ENCODE measurements around the gene FEZF2.

The FEZF2 gene

DNA sequence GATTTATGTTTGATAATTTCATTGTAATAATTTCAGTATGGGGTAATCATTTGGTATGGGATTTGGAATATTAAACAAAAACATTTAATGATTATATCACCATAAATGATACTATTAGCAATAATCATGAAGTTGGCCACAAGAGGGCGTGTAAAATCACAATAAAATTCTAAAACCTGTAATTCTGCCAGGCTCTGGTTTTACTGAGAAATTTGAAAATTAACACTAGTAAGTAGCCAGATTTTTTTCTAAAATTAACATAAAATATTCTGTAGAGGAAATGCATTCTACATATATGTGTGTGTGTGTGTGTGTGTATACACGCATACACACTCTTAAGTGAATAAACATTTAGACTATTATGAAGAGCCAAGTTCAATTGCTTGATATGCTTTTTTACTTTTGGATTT is 40.5 kb downstream of the FEZF2 start:
- in situ Hi-C loops (cut with MboI; ENCODE audit: low sequenced_read_pairs) = no loop called here

DNA sequence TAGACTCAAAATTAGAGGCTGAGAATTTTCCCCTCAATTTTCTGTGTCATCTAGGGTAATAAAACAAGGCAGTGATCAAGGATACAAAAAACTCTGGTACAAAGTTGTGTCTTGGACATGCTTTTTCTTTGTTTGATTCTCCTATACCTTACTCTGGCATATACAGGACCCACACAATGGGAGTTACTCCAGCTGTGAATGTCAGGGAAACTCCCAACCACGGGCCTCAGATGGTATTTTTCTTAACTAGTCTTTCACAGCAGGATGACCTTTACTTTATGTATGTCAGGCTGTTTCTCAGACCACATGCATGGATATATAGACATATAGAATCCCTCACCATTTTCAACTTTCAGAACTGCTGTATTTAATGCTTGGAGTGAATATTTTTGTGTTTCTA is 41.3 kb downstream of the FEZF2 start:
- in situ Hi-C loops (cut with MboI; ENCODE audit: low sequenced_read_pairs) = no loop called here

DNA sequence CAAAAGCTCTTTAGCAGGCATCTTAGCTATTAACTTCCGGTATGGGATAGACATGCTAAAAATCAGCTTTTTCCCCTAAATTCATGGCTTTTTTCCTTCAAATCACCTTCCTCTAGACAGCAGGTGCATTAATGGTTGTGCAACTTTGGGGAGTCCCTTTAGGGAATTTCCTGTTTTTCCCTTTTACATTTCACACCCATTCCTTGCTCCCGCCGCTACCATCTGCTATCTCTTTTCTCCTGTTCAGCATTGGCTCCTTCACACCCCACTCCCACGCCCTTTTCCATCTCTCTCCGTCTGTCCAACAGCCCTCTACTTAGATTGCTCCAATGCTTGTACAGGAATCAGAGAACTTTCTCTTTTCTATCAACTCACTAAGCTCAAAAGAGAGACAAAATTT is 43.4 kb downstream of the FEZF2 start:
- in situ Hi-C loops (cut with MboI; ENCODE audit: low sequenced_read_pairs) = no loop called here

DNA sequence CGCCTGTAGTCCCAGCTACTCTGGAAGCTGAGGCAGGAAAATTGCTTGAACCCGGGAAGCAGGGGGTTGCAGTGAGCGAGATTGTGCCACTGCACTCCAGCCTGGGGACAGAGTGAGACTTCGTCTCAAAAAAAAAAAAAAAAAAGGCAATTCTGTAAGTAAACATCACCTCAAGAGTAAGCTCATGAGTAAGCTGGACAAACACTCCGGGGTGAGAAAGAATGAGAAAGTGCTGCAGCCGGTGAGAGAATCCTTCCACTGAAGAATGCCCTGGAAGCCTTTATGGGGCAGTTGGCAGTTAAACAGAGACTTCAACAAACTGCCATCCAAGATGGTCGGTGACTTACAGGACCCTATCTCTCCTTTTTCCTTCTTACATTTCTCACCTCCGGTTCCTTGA is 47.5 kb downstream of the FEZF2 start:
- in situ Hi-C loops (cut with MboI; ENCODE audit: low sequenced_read_pairs) = no loop called here

DNA sequence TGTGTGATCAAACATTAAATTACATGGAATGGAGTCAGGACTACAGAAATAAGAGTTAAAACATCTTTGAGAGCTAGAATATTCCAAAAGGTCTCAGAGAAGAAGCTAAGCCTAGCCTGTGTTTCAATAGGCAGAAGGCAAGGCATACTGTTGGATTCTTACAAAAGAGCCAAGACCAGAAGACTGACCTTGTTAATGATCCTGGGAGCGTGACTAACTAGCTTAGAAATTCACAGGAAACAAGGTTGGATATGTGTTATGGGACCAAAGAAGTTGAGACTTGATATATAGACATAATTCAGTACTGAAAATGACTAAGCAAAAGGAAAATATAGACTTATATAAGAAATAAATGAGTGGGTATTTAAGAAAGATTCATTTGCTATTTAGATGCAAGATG is 50.1 kb downstream of the FEZF2 start:
- in situ Hi-C loops (cut with MboI; ENCODE audit: low sequenced_read_pairs) = no loop called here
